D721Med (cell line): ENCODE data around the gene CYP24A1.

Source experiments
- DNase-seq: peaks from one replicate; pipeline ENCODE4 v3.0.0; 2011; ENCODE audit warnings: low spot score; ENCODE audit not compliant: insufficient read length
- FAIRE-seq: peaks from 2 replicates; lab custom pipeline; 2011; peaks lifted over from hg19 to GRCh38; lab: Jason Lieb, UNC
- CTCF ChIP-seq: IDR thresholded peaks from 2 replicates; pipeline ENCODE4 v1.5.1; 2012; ENCODE audit warnings: mild to moderate bottlenecking, control low read depth; ENCODE audit not compliant: insufficient read depth; ENCODE audit errors: missing control alignments

CYP24A1 gene

GRCh38 chr20:54173653-54174456 lies at the start of gene CYP24A1:
Gene CYP24A1 (minus strand): TSS chr20:54173986. CDS start chr20:54173579, 407 bp downstream.
- no peak for TF ChIP-seq CTCF
- no peak for FAIRE-seq
- no peak for DNase-seq

- DNase-seq (no peak), FAIRE-seq (no peak)
- no peak for TF ChIP-seq CTCF
Observed at GRCh38 chr20:54223285-54223684, 49.5 kb upstream of the CYP24A1 start.

GRCh38 chr20:54221996-54222890 lies 48.5 kb upstream of the CYP24A1 start:
- no peak for TF ChIP-seq CTCF
- FAIRE-seq = no peak

GRCh38 chr20:54221353-54221752 lies 47.6 kb upstream of the CYP24A1 start:
- FAIRE-seq (no peak), DNase-seq (no peak)
- TF ChIP-seq CTCF = no peak

More at GRCh38 chr20:54221996-54222890, 48.5 kb upstream of the CYP24A1 start:
- DNase-seq = no peak

- no peak for FAIRE-seq
- DNase-seq = no peak
Observed at GRCh38 chr20:54220722-54221121, 46.9 kb upstream of the CYP24A1 start.

GRCh38 chr20:54219751-54220426 lies 46.1 kb upstream of the CYP24A1 start:
- peak; percentile 68 for TF ChIP-seq CTCF
- no peak for DNase-seq
- FAIRE-seq = no peak

More at GRCh38 chr20:54220722-54221121, 46.9 kb upstream of the CYP24A1 start:
- no peak for TF ChIP-seq CTCF
